HEK293 (cell line): ENCODE measurements around the gene LTBP1.

ENCODE experiments used
- CTCF ChIA-PET: fragments of 350-600 bp; formaldehyde crosslinking; extraction: SDS; loops from one replicate; lab custom pipeline; 2021; ENCODE audit warnings: antibody characterized with exemption; lab: Yijun Ruan, JAX
- POLR2A ChIA-PET: fragments of 300-600 bp; formaldehyde crosslinking; extraction: SDS; loops from one replicate; lab custom pipeline; 2020; ENCODE audit warnings: antibody characterized with exemption, inconsistent platforms; lab: Yijun Ruan, JAX
- H3K27ac ChIP-seq: fragments of 200-500 bp; sonication (Bioruptor generic); 2 replicates; pipeline ENCODE4 v1.5.1; 2014; ENCODE audit warnings: low read depth, low read length, control low read depth, inconsistent platforms; ENCODE audit errors: extremely low read depth
- H3K36me3 ChIP-seq, 2 experiments: fragments of 200-500 bp in 1 of 2; sonication (Bioruptor generic) in 1 of 2; 1 replicate in 1 of 2; 2 replicates in 1 of 2; pipeline ENCODE4 v1.5.1; 2014 to 2017; ENCODE audit warnings: inconsistent platforms in 2 of 2, low read length in 2 of 2; ENCODE audit not compliant: control insufficient read depth in 2 of 2, insufficient read depth in 1 of 2
- H3K4me1 ChIP-seq: fragments of 200-500 bp; sonication (Bioruptor generic); 2 replicates; pipeline ENCODE4 v1.5.1; 2014; ENCODE audit warnings: mild to moderate bottlenecking, low read length, inconsistent platforms; ENCODE audit not compliant: control insufficient read depth, insufficient read depth
- H3K4me3 ChIP-seq: 2 replicates; pipeline ENCODE4 v1.5.1; 2011; ENCODE audit warnings: low read depth, mild to moderate bottlenecking, control low read depth, low read length, moderate library complexity
- H3K9me3 ChIP-seq: fragments of 200-500 bp; sonication (Bioruptor generic); 2 replicates; pipeline ENCODE4 v1.5.1; 2014; ENCODE audit warnings: low read depth, low read length, inconsistent platforms; ENCODE audit not compliant: control insufficient read depth, insufficient read depth
- BCL11A ChIP-seq: fragments of 450-650 bp; formaldehyde crosslinking; IDR thresholded peaks from 2 replicates; pipeline ENCODE4 v1.5.1; 2016; ENCODE audit warnings: low read depth, missing biosample characterization, missing genetic modification characterization
- HIC1 ChIP-seq: fragments of 450-650 bp; formaldehyde crosslinking; IDR thresholded peaks from 2 replicates; pipeline ENCODE4 v1.5.1; 2016; ENCODE audit warnings: missing biosample characterization, missing genetic modification characterization
- KLF10 ChIP-seq: fragments of 450-650 bp; IDR thresholded peaks from 2 replicates; pipeline ENCODE4 v1.5.1; 2018; ENCODE audit warnings: missing biosample characterization, mild to moderate bottlenecking, missing genetic modification characterization
- PRDM10 ChIP-seq: fragments of 450-650 bp; formaldehyde crosslinking; IDR thresholded peaks from 2 replicates; pipeline ENCODE4 v1.5.1; 2016; ENCODE audit warnings: missing biosample characterization, missing genetic modification characterization
- SP7 ChIP-seq: fragments of 450-650 bp; formaldehyde crosslinking; IDR thresholded peaks from 2 replicates; pipeline ENCODE4 v1.5.1; 2016; ENCODE audit warnings: missing biosample characterization, missing genetic modification characterization
- ZBTB21 ChIP-seq: fragments of 450-650 bp; formaldehyde crosslinking; IDR thresholded peaks from 2 replicates; pipeline ENCODE4 v1.5.1; 2017; ENCODE audit warnings: missing biosample characterization, missing genetic modification characterization
- ZBTB48 ChIP-seq: fragments of 450-650 bp; formaldehyde crosslinking; IDR thresholded peaks from 2 replicates; pipeline ENCODE4 v1.5.1; 2016; ENCODE audit warnings: missing biosample characterization, missing genetic modification characterization
- ZFHX2 ChIP-seq: fragments of 450-650 bp; formaldehyde crosslinking; conservative IDR thresholded peaks from 2 replicates; pipeline ENCODE4 v1.5.1; 2016; ENCODE audit warnings: missing biosample characterization, missing genetic modification characterization
- ZNF239 ChIP-seq: fragments of 450-650 bp; formaldehyde crosslinking; IDR thresholded peaks from 2 replicates; pipeline ENCODE4 v1.5.1; 2016; ENCODE audit warnings: missing biosample characterization, missing genetic modification characterization
- ZNF274 ChIP-seq, 2 experiments: fragments of 200-500 bp in 1 of 2; fragments of 450-650 bp in 1 of 2; sonication (Bioruptor generic) in 1 of 2; formaldehyde crosslinking in 1 of 2; IDR thresholded peaks; 2 replicates each; pipeline versions ENCODE4 v1.5.1 to v1.6.1; 2014 to 2016; ENCODE audit warnings: borderline replicate concordance in 1 of 2, inconsistent platforms in 1 of 2, low read length in 1 of 2, missing biosample characterization in 1 of 2, missing genetic modification characterization in 1 of 2
- ZNF366 ChIP-seq: fragments of 450-650 bp; formaldehyde crosslinking; conservative IDR thresholded peaks from 2 replicates; pipeline ENCODE4 v1.5.1; 2016; ENCODE audit warnings: missing biosample characterization, missing genetic modification characterization
- ZNF514 ChIP-seq: fragments of 450-650 bp; formaldehyde crosslinking; IDR thresholded peaks from 2 replicates; pipeline ENCODE4 v1.5.1; 2016; ENCODE audit warnings: missing biosample characterization, missing genetic modification characterization
- ZNF558 ChIP-seq: fragments of 450-650 bp; formaldehyde crosslinking; IDR thresholded peaks from 2 replicates; pipeline ENCODE4 v1.5.1; 2016; ENCODE audit warnings: missing biosample characterization, missing genetic modification characterization
- ZNF677 ChIP-seq: fragments of 450-650 bp; IDR thresholded peaks from 2 replicates; pipeline ENCODE4 v1.5.0; 2018; ENCODE audit warnings: missing biosample characterization, mild to moderate bottlenecking, missing genetic modification characterization, moderate library complexity
- ZNF776 ChIP-seq: fragments of 450-650 bp; formaldehyde crosslinking; IDR thresholded peaks from 2 replicates; pipeline ENCODE4 v1.5.0; 2017; ENCODE audit warnings: missing biosample characterization, missing genetic modification characterization, borderline replicate concordance
- ZSCAN23 ChIP-seq: fragments of 450-650 bp; formaldehyde crosslinking; IDR thresholded peaks from 2 replicates; pipeline ENCODE4 v1.5.1; 2016; ENCODE audit warnings: missing biosample characterization, missing genetic modification characterization
- ZSCAN30 ChIP-seq: fragments of 450-650 bp; IDR thresholded peaks from 2 replicates; pipeline ENCODE4 v1.5.1; 2018; ENCODE audit warnings: missing biosample characterization, mild to moderate bottlenecking, missing genetic modification characterization, moderate library complexity
- TF ChIP-seq, protein P1 (sequence below): fragments of 450-650 bp; formaldehyde crosslinking; IDR thresholded peaks from 2 replicates; pipeline ENCODE4 v1.5.1; 2016; ENCODE audit warnings: missing biosample characterization, missing genetic modification characterization
- TF ChIP-seq, protein P2 (sequence below): fragments of 450-650 bp; formaldehyde crosslinking; IDR thresholded peaks from 2 replicates; pipeline ENCODE4 v1.5.1; 2016; ENCODE audit warnings: missing biosample characterization, missing genetic modification characterization
- TF ChIP-seq, protein P3 (sequence below): fragments of 450-650 bp; formaldehyde crosslinking; IDR thresholded peaks from 2 replicates; pipeline ENCODE4 v1.5.1; 2016; ENCODE audit warnings: missing biosample characterization, missing genetic modification characterization
- TF ChIP-seq, protein P4 (sequence below): fragments of 450-650 bp; formaldehyde crosslinking; IDR thresholded peaks from 2 replicates; pipeline ENCODE4 v1.5.1; 2016; ENCODE audit warnings: missing biosample characterization, missing genetic modification characterization

Gene LTBP1

GRCh38 chr2:33137331-33137730, 190.6 kb downstream of the LTBP1 start:
- no peaks in the 10 kb centered on the region for H3K36me3 ChIP-seq
- ChIA-PET POLR2A (no interaction called here), CTCF (interaction anchor here (0.7 to 0.8 kb wide), 2 partner anchors 21 to 134 kb away, joined by 3 to 4 read pairs; no protein-coding TSS in a partner anchor)
- H3K4me3 ChIP-seq, result no peak overlapping the region
- peaks cover 19% of the 10 kb centered on the region for H3K4me1 ChIP-seq
- TF ChIP-seq ZNF776 (tag by site-specific recombination) (no peak), ZNF274 (IDR thresholded peaks at IDR 0.05; ENCODE audit: low read length) (no peak), ZNF274 (tag by site-specific recombination; IDR thresholded peaks at IDR 0.05; ENCODE audit: borderline replicate concordance) (no peak), ZNF366 (tag by site-specific recombination) (no peak), BCL11A (tag by site-specific recombination) (no peak), ZBTB21 (tag by site-specific recombination) (no peak), ZNF558 (tag by site-specific recombination) (no peak), ZFHX2 (tag by site-specific recombination) (no peak), ZNF239 (tag by site-specific recombination) (no peak), ZBTB48 (tag by site-specific recombination) (no peak), ZSCAN23 (tag by site-specific recombination) (no peak), ZSCAN30 (tag by site-specific recombination) (no peak)
- TF ChIP-seq, protein P1, sequence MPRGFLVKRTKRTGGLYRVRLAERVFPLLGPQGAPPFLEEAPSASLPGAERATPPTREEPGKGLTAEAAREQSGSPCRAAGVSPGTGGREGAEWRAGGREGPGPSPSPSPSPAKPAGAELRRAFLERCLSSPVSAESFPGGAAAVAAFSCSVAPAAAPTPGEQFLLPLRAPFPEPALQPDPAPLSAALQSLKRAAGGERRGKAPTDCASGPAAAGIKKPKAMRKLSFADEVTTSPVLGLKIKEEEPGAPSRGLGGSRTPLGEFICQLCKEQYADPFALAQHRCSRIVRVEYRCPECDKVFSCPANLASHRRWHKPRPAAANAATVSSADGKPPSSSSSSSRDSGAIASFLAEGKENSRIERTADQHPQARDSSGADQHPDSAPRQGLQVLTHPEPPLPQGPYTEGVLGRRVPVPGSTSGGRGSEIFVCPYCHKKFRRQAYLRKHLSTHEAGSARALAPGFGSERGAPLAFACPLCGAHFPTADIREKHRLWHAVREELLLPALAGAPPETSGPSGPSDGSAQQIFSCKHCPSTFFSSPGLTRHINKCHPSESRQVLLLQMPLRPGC (tag by site-specific recombination), result no peak
- no peaks in the 10 kb centered on the region for H3K9me3 ChIP-seq
- H3K27ac ChIP-seq, result no peak overlapping the region

GRCh38 chr2:33139949-33140348, 193.2 kb downstream of the LTBP1 start:
- no peaks in the 10 kb centered on the region for H3K9me3 ChIP-seq
- peaks cover 10% of the 10 kb centered on the region for H3K4me1 ChIP-seq
- H3K36me3 ChIP-seq, result no peaks in the 10 kb centered on the region
- no peak overlapping the region for H3K27ac ChIP-seq
- POLR2A ChIA-PET, result no interaction called here
- CTCF ChIA-PET, result interaction anchor here (0.6 to 1.1 kb wide), 3 partner anchors 13 to 241 kb away, joined by 3 to 4 read pairs (median 4); no protein-coding TSS in a partner anchor
- no peak overlapping the region for H3K4me3 ChIP-seq
- TF ChIP-seq ZNF514, result no peak
- no peak for TF ChIP-seq ZNF677 (tag by site-specific recombination)
- TF ChIP-seq, protein P2, sequence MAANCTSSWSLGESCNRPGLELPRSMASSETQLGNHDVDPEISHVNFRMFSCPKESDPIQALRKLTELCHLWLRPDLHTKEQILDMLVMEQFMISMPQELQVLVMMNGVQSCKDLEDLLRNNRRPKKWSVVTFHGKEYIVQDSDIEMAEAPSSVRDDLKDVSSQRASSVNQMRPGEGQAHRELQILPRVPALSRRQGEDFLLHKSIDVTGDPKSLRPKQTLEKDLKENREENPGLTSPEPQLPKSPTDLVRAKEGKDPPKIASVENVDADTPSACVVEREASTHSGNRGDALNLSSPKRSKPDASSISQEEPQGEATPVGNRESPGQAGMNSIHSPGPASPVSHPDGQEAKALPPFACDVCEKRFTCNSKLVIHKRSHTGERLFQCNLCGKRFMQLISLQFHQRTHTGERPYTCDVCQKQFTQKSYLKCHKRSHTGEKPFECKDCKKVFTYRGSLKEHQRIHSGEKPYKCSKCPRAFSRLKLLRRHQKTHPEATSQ (tag by site-specific recombination), result no peak
- TF ChIP-seq, protein P3, sequence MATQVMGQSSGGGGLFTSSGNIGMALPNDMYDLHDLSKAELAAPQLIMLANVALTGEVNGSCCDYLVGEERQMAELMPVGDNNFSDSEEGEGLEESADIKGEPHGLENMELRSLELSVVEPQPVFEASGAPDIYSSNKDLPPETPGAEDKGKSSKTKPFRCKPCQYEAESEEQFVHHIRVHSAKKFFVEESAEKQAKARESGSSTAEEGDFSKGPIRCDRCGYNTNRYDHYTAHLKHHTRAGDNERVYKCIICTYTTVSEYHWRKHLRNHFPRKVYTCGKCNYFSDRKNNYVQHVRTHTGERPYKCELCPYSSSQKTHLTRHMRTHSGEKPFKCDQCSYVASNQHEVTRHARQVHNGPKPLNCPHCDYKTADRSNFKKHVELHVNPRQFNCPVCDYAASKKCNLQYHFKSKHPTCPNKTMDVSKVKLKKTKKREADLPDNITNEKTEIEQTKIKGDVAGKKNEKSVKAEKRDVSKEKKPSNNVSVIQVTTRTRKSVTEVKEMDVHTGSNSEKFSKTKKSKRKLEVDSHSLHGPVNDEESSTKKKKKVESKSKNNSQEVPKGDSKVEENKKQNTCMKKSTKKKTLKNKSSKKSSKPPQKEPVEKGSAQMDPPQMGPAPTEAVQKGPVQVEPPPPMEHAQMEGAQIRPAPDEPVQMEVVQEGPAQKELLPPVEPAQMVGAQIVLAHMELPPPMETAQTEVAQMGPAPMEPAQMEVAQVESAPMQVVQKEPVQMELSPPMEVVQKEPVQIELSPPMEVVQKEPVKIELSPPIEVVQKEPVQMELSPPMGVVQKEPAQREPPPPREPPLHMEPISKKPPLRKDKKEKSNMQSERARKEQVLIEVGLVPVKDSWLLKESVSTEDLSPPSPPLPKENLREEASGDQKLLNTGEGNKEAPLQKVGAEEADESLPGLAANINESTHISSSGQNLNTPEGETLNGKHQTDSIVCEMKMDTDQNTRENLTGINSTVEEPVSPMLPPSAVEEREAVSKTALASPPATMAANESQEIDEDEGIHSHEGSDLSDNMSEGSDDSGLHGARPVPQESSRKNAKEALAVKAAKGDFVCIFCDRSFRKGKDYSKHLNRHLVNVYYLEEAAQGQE (tag by site-specific recombination), result no peak
- no peak for TF ChIP-seq HIC1
- no peak for TF ChIP-seq KLF10 (tag by site-specific recombination)
- no peak for TF ChIP-seq SP7 (tag by site-specific recombination)
- TF ChIP-seq PRDM10 (tag by site-specific recombination), result no peak
- TF ChIP-seq, protein P4, sequence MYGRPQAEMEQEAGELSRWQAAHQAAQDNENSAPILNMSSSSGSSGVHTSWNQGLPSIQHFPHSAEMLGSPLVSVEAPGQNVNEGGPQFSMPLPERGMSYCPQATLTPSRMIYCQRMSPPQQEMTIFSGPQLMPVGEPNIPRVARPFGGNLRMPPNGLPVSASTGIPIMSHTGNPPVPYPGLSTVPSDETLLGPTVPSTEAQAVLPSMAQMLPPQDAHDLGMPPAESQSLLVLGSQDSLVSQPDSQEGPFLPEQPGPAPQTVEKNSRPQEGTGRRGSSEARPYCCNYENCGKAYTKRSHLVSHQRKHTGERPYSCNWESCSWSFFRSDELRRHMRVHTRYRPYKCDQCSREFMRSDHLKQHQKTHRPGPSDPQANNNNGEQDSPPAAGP (tag by site-specific recombination), result no peak
